ENCODE results near the gene RMND5B. TPM values are rescaled to one million over a fixed set of nuclear protein-coding genes. Genes with fewer than 3 reads are reported as not detected.

Gene RMND5B
- total RNA-seq, 1 experiment from 2014 or later = 48.4 TPM

DNA sequence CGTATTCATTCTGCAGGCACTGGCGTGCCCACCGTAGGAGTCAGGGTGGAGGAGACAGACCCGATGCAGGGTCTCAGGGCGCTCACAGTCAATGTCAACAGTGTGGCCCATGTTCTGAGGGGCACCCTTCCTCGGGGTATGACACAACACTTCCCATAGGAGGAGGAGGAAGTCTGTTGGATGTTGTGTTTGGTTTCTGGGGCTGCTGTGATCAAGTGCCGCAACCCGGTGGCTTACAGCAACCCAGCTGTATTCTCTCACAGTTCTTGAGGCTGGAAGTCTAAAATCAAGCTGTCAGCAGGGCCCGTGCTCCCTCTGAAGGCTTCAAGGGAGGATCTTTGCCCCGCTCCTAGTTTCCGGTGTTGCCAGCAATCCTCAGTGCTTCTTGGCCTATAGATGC, 67.9 kb downstream of the RMND5B start:
- POLR2A ChIA-PET = no interaction called here
- Histone ChIP-seq H3K4me1 (no peaks in the 10 kb centered on the region), H3K9me3 (no peaks in the 10 kb centered on the region), H3K36me3 (ENCODE audit: control insufficient read depth, insufficient read depth, low read length) (no peaks in the 10 kb centered on the region), H3K4me3 (ENCODE audit: low read depth, low read length) (no peak overlapping the region), H3K27me3 (replicated peaks; ENCODE audit: control insufficient read depth, insufficient read depth, low read length) (no peaks in the 10 kb centered on the region)
- intact Hi-C loops (cut with micrococcal nuclease; ENCODE audit: unreplicated experiment) = no loop called here
- Mint-ChIP-seq H3K27ac (ENCODE audit: unreplicated experiment) (no peak overlapping the region), H3K4me3 (ENCODE audit: unreplicated experiment) (no peak overlapping the region), H3K9me3 (ENCODE audit: unreplicated experiment) (no peaks in the 10 kb centered on the region), H3K36me3 (ENCODE audit: insufficient read depth, unreplicated experiment) (no peaks in the 10 kb centered on the region), H3K27me3 (ENCODE audit: insufficient read depth, unreplicated experiment) (peaks cover 2% of the 10 kb centered on the region), H3K4me1 (ENCODE audit: low read depth, unreplicated experiment) (no peaks in the 10 kb centered on the region)
- TF ChIP-seq, protein P1, sequence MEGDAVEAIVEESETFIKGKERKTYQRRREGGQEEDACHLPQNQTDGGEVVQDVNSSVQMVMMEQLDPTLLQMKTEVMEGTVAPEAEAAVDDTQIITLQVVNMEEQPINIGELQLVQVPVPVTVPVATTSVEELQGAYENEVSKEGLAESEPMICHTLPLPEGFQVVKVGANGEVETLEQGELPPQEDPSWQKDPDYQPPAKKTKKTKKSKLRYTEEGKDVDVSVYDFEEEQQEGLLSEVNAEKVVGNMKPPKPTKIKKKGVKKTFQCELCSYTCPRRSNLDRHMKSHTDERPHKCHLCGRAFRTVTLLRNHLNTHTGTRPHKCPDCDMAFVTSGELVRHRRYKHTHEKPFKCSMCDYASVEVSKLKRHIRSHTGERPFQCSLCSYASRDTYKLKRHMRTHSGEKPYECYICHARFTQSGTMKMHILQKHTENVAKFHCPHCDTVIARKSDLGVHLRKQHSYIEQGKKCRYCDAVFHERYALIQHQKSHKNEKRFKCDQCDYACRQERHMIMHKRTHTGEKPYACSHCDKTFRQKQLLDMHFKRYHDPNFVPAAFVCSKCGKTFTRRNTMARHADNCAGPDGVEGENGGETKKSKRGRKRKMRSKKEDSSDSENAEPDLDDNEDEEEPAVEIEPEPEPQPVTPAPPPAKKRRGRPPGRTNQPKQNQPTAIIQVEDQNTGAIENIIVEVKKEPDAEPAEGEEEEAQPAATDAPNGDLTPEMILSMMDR (IDR thresholded peaks at IDR 0.05; ENCODE audit: insufficient read depth in 1 of 2, low read depth in 1 of 2, low read length in 1 of 2, severe bottlenecking in 1 of 2, unreplicated experiment in 1 of 2) = no peak
- DNase-seq = no peak
- CTCF ChIA-PET = no interaction called here
- no TSS peak for BruUV-seq (replicated peaks)

DNA sequence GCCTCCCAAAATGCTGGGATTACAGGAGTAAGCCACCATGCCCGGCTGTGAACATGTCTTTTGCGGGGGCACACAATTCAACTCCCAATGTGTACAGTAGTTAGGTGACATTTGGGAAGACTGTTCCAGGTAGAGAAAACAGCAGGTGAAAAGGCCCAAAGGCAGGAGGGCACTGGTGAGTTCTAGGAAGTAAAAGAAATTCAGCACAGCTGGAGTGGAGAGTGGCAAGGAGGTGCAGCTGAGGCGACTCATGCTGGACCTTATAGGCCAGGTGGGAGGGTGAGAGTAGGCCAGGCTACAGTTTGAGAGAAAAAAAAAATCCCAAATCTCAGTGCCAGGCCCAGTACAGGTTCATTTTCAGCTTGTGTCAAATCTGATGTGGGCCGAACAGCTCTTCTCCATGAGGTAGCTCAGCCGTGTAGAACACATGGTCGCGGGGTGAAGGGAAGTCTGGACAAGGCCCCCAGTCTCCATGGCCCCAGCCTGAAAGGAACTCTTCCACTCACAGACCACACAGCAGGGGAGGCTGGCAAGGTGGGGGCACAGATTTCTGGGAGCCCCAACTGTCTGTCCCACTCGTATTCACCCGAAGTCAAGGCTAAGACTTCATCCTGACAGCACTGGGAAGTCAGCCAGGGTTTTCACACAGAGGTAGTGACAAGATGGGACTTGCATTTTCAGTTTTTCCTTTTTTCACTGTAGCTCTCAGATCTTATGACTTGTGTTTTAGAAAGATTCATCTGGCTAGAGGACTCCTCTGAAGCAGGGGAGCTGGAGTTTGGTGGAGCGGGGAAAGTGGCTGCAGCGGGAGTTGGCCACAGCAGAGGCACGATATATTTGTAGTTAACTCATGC, 69.0 kb downstream of the RMND5B start:
- H3K27me3 ChIP-seq (replicated peaks; ENCODE audit: control insufficient read depth, insufficient read depth, low read length) = no peaks in the 10 kb centered on the region
- H3K36me3 ChIP-seq (ENCODE audit: control insufficient read depth, insufficient read depth, low read length) = no peaks in the 10 kb centered on the region
- Mint-ChIP-seq H3K36me3 (ENCODE audit: insufficient read depth, unreplicated experiment) (peaks cover 9% of the 10 kb centered on the region), H3K9me3 (ENCODE audit: unreplicated experiment) (no peaks in the 10 kb centered on the region), H3K27me3 (ENCODE audit: insufficient read depth, unreplicated experiment) (peaks cover 3% of the 10 kb centered on the region), H3K4me1 (ENCODE audit: low read depth, unreplicated experiment) (peaks cover 6% of the 10 kb centered on the region), H3K4me3 (ENCODE audit: unreplicated experiment) (no peak overlapping the region), H3K27ac (ENCODE audit: unreplicated experiment) (no peak overlapping the region)
- ChIA-PET POLR2A (no interaction called here), CTCF (no interaction called here)
- BruUV-seq (replicated peaks) = no TSS peak
- intact Hi-C loops (cut with micrococcal nuclease; ENCODE audit: unreplicated experiment) = no loop called here
- no peak for DNase-seq
- H3K4me3 ChIP-seq (ENCODE audit: low read depth, low read length) = no peak overlapping the region
- no peaks in the 10 kb centered on the region for H3K4me1 ChIP-seq
- H3K9me3 ChIP-seq = no peaks in the 10 kb centered on the region
- TF ChIP-seq, protein P1 (IDR thresholded peaks at IDR 0.05; ENCODE audit: insufficient read depth in 1 of 2, low read depth in 1 of 2, low read length in 1 of 2, severe bottlenecking in 1 of 2, unreplicated experiment in 1 of 2) = no peak

Other genes with a start within 250 kb of the RMND5B start
- not detected in 2 replicates for gene PROP1, start 134.8 kb upstream of the RMND5B start, total RNA-seq (2022)
- gene N4BP3, start 17.5 kb upstream of the RMND5B start, total RNA-seq (2022) = 2.9 and 3.2 TPM in 2 replicates
- gene NHP2, start 22.9 kb downstream of the RMND5B start, total RNA-seq (2022) = 127 and 142 TPM in 2 replicates
- not detected in 2 replicates for gene GMCL2, start 56.4 kb downstream of the RMND5B start, total RNA-seq (2022)
- gene HNRNPAB, start 73.5 kb downstream of the RMND5B start, total RNA-seq (2022) = 286 and 295 TPM in 2 replicates
- 78.2 and 82.1 TPM in 2 replicates for gene PHYKPL, start 101.8 kb downstream of the RMND5B start, total RNA-seq (2022)

Measured in Caco-2 (cell line).